Measurements from ENCODE around the gene TFDP2.
"Not testable (repeated sequence)": the region's sequence is repeated elsewhere in the genome, so short reads cannot be mapped to it uniquely, and the experiment has no call there.

TFDP2 gene

DNA sequence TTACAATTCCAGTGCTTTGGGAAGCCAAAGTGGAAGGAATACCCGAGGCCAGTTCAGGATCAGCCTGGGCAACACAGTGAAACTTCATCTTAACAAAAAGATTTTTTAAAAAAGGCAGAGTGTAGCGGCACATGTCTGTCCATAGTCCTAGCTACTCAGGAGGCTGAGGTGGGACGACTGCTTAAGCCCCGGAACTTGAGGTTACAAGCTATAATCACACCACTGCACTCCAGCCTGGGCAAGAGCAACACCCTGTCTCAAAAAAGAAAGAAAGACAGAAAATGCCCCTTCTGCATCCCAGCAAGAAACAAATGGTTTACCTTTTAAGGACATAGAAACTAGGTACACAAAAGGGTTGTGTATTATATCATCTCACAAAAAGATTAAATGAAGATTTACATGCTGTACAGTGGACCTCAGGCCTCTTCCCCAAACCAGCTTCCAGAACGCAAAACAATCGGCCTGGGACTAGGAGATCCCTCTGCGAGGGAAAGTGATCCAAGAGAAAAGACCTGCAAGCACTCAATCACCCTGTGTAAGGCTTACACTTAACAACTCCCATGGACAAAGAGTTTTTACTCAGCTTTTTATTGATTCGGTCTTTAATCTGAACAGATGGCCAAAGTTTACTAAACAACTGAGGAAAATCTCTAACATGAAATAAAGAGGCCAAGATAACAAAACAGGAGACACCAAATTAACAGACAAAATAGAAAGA, 21.2 kb downstream of the TFDP2 start:
- no peak for DNase-seq (ENCODE audit: low read depth, low spot score)

DNA sequence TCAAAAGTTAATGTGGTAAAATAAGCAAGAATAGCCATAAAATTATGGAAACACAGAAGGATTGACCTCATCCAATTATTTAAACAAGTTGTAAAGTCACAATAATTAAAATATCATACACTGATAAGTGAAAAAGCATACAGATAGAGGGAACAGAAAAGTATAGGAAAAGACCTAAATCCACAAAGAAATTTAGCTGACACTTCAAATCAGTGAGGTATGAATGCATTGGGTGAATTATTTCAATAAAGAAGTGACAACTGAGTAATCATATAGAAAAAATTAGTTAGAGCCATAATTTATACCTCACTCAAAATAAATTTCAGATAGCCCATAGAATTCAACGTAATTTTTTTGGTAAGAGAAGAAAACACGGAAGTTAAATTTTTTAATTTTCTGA, 25.1 kb downstream of the TFDP2 start:
- DNase-seq (ENCODE audit: low read depth, low spot score): no peak

DNA sequence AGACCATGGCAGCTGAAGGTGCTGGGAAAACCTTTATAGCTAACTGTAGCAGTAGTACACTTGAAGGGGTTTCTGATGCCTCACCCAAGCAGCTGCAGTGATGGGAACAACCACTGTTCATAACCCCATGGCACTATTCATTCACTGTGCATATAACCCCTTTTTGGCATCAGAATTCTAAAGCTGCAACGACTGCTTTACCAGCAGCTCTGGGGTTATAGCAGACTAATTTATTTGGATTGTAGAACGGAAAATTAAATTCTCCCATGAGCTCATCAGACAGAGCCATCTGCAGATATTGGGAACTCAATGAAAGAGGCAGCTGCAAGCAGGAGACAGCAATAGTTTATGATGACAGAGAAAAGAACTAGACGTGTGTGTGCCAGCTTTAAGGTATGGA, 28.6 kb downstream of the TFDP2 start:
- no peak for DNase-seq (ENCODE audit: low read depth, low spot score)

DNA sequence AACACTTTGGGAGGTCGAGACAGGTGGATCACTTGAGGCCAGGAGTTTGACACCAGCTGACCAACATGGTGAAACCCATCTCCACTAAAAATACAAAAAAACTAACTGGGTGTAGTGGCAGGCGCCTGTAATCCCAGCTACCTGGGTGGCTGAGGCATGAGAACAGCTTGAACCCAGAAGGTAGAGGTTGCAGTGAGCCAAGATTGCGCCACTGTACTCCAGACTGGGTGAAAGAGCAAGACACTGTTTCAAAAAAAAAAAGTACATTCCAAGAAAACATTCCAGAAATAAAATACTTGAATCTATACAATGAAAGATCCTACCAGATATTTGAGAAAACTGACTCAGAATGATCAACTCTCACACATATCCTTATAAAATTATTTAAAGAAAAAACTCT, 30.4 kb downstream of the TFDP2 start:
- DNase-seq (ENCODE audit: low read depth, low spot score): no peak

DNA sequence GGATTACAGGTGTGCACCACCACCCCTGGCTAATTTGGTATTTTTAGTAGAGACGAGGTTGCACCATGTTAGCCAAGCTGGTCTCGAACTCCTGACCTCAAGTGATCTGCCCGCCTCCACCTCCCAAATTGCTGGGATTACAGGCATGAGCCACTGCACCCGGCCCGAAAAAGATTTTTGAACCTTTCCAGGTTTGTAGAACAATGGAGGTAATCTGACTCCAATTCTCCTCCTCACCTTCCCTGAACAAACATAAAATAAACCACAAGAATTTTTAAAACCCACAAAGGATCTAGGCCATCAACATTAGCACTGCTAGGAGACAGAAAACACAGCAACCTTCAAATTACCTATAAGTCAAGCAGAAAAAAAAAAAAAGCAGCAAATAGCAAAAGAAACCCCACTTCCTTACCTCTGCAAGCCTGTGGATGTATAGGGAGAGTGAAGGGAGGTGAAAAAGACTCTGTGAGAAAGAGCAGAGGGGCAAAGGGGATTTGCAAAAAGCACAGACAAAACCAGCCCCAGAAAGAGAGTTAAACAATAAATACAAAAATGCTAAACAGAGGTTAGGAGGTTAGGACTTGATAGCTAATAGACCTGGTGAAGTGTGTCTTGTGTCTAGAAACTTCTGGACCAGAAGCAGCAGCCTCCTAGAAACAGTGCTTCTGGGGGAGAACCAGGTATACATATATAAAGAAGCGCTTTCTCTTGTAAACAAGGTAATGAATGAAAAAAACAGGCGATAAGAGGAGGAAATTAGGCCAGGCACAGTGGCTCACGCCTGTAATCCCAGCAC, 32.1 kb downstream of the TFDP2 start:
- DNase-seq (ENCODE audit: low read depth, low spot score): no peak

DNA sequence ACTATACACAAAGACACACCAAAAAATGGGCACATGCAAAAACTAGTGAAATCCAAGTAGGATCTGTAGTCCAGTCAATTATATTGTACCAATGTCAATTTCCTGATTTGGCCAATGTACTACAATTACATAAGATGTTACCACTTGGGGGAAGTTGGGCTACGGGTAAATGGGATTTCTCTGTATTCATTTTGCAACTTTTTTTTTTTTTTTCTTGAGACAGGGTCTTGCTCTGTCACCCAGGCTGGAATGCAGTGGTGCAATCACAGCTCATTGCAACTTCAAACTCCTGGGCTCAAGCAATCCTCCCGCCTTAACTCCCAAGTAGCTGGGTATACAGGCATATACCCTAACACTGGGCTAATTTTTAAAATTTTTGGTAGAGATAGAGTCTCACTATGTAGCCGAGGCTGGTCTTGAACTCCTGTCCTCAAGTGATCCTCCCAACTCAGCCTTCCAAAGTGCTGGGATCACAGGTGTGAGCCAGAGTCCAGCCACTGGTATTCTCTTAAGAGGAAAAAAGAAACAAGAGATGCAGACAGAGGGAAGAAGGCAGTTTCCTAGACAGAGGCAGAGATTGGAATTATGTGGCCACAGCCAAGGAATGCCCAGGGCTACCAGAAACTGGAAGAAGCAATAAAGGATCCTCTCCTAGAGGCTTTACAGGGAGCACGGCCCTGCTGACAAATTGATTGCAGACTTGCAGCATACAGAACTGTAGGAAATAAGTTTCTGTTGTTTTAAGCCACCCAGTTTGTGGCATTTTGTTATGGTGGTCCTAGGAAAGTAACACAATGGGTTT, 33.3 kb downstream of the TFDP2 start:
- DNase-seq (ENCODE audit: low read depth, low spot score): no peak

DNA sequence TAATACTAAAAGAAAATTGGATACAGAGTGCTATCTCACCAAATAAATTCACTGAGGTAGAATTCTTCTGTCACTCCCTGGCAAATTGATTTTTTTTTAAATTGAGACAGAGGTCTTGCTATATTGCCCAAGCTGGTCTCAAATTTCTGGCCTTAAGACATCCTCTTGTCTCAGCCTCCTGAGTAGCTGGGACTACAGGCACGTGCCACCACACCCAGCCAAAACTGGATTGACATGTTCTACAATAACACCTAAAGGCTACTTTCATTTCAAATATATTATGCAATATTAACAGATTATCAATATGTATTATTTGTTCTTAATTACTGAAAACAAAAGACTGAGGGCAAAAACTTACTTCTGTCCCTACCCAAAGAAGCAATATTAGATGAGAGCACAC, 36.7 kb downstream of the TFDP2 start:
- DNase-seq (ENCODE audit: low read depth, low spot score): no peak

DNA sequence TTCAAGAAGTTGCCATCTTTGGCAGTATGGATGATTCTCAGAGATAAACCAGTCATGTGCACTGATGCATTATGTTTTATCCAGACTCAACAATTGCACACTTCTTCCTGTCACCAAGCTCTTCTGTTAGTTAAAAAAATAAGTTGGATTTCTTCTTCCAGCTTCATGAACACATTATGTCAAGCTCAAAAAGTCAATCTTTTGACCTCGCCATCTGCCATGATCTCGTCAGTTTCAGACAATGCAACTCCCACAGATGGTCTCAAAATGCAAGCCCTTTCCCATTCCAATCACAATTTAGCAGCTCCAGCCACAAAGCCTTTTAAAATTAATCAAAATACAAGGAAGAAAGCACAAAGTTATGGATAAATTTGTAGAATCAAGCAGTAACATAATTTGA, 42.8 kb downstream of the TFDP2 start:
- no peak for DNase-seq (ENCODE audit: low read depth, low spot score)

DNA sequence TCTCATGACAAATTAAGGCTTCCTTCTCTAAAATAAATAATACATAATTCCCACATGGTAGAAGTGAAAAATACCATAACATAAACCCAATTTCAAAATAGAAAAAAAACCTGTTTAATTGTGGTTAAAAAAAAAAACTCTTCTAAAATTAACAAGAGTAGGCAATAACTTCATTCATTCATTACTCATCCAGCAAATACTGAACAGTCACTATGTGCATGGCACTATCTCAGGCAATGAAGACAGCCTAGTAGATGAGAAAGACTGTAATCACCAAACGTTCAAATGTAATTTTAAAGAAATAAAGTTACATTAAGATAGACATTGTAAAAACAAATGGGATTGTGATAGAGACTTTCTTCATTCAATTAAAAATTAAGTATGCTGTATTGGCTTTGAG, 43.4 kb downstream of the TFDP2 start:
- DNase-seq (ENCODE audit: low read depth, low spot score): no peak

DNA sequence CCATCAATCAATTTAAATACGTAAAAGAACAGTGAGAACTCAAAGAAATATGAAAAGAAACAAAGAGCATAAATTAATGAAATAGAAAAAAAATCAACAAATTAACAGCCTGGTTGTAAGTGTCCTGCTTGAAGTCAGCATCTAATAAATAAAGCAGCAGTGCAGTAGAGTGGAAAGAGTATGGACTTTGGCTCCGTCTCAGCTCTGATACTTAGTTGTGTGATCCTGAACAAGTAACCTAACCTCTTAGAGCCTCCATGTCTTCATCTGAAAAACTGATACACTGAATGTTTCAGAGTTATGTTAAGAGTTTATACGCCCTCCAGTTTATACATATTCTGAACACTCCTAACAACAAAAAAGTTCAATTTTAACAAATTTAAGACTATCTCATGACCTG, 44.6 kb downstream of the TFDP2 start:
- DNase-seq (ENCODE audit: low read depth, low spot score): no peak

DNA sequence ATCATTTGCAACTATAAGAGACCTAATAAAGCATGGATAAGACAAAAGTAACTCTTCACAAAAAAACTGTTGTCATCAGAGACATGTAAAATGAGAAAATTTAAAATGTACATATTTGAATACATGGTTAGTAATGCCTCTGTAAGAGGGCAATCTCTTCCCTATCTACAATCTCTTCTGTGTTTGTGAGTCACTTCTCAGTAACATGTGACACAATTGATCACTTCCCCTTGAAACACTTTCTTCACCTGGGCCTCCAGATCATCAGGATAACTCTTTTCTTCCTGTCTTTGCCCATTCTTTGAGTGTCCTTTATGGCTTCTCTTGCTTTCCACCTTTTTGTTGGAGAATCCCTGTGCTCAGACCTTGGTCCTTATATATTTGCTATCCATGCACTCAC, 50.4 kb downstream of the TFDP2 start:
- no peak for DNase-seq (ENCODE audit: low read depth, low spot score)

DNA sequence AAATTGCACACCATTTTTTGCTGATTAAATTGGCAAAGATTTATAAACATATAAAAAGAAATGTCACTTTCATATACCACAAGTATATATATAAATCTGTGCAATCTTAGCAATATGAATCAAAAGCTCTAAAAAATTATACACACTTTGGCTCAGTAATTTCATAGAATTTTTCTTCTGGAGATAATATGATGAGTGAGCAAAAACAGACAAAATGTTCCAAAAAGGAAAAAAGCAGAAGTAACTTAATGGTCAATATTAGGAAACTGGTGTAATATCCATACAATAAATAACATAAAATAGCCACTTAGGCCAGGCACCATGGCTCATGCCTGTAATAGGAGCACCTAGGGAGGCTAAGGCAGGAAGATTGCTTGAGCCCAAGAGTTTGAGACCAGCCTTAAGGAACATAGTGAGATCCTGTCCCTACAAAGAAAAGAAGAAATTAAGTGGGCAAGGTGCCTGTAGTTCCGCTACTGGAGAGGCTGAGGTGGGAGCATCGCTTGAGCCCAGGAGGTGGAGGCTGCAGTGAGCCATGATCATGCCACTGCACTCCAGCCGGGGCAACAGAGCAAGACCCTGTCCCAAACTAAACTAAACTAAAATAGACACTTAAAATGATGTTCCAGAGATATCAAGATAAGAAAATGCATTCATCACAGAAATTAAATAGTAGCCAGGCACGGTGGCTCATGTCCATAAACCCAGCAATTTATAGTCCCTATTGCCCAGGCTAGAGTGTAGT, 52.1 kb downstream of the TFDP2 start:
- no peak for DNase-seq (ENCODE audit: low read depth, low spot score)

DNA sequence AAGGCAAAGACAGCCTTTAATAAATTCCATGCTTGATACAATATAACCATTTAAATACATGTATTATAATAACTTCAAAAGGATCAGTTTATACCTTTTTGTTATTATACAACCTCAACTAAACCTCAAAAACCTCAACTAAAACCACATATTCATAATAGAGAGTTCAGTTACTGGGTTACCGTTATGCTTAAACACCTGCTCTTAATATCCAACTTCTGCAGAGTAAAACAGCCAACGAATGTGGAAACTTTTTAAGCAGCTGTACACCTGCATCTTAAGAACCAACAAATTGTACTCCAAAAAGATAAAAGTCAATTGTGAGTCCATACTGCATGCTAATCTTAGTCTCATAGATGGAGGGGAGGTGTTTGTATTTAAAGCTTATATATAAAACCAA, 53.5 kb downstream of the TFDP2 start:
- no peak for DNase-seq (ENCODE audit: low read depth, low spot score)

DNA sequence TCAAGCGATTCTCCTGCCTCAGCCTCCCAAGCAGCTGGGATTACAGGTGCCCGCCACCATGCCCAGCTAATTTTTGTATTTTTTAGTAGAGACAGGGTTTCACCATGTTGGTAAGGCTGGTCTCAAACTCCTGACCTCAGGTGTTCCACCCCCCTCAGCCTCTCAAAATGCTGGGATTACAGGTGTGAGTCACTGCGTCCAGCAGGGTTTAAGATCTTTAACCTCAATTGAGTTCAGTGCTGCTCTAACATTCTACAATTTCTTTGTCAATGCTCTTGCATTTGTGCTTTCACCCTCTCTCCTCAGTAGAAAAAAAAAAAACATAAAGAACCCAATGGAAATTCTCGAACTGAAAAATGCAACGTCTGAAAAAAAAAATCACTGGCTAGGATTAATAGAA, 60.4 kb downstream of the TFDP2 start:
- DNase-seq (ENCODE audit: low read depth, low spot score): not testable (repeated sequence)

DNA sequence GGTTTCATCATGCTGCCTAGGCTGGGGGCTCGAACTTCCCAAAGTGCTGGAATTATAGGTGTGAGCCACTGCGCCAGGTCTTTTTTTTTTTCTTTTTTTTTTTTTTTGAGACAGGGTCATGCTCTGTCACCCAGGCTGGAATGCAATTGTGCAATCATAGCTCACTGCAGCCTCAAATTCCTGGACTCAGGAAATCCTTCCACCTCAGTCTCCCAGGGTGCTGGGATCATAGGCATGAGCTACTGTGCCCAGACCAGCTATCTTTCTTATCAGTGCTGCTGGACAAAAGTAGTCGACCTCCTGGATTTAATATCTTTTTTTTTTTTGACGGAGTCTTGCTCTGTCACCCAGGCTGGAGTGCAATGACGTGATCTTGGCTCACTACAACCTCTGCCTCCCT, 60.8 kb downstream of the TFDP2 start:
- no peak for DNase-seq (ENCODE audit: low read depth, low spot score)

DNA sequence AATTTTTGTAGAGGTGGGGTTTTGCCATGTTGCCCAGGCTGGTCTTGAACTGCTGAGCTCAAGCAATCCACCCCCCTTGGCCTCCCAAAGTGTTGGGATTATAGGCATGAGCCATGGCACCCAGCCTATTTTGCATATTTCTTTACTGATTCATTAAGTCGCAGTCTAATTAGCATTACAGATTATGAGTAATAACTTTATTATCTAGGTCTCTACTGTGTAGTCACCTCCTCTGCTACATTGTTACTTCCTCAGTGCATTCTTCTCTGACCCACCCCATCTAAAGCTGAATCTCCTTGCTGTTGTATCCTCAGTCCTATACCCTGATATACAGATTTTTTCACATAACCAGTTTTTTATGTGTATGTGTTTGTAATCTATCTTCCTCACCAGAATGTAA, 61.7 kb downstream of the TFDP2 start:
- no peak for DNase-seq (ENCODE audit: low read depth, low spot score)

DNA sequence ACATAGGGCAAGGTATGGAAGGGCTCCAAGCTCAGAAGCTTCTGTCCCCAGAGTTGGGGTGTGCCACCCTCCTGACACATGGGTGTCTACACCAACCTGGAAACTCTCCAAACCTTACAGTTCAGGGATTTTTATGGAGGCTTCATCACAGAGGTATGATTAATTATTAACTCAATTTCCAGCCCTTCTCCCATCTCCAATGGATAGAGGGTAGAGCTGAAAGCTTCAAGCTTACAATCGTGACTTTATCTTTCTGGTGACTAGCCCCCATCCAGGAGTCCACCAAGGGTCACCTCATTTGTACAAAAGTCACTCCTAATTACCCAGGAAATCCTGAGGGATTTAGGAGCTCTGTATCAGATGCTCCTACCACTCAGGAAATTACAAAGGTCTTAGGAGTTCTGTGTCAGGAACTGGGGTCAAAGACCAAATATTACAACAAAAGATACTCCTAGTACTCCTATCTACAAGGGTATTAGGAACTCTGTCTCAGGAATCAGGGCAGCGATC, 62.7 kb downstream of the TFDP2 start:
- DNase-seq (ENCODE audit: low read depth, low spot score): no peak

DNA sequence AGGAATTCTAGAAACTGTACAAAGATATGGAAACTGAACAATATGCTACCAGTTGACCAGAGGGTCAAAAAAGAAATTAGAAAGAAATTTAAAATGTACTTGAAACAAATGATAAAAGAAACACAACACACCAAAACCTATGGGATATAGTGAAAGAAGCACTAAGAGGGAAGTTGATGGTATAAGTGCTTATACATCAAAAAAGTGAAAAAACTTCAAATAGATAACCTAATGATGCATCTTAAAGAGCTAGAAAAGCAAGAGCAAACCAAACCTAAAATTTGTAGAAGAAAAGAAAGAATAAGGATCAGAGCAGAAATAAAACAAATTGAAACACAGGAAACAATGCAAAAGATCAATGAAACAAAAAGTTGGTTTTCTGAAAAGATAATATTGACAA, 68.2 kb downstream of the TFDP2 start:
- no peak for DNase-seq (ENCODE audit: low read depth, low spot score)

DNA sequence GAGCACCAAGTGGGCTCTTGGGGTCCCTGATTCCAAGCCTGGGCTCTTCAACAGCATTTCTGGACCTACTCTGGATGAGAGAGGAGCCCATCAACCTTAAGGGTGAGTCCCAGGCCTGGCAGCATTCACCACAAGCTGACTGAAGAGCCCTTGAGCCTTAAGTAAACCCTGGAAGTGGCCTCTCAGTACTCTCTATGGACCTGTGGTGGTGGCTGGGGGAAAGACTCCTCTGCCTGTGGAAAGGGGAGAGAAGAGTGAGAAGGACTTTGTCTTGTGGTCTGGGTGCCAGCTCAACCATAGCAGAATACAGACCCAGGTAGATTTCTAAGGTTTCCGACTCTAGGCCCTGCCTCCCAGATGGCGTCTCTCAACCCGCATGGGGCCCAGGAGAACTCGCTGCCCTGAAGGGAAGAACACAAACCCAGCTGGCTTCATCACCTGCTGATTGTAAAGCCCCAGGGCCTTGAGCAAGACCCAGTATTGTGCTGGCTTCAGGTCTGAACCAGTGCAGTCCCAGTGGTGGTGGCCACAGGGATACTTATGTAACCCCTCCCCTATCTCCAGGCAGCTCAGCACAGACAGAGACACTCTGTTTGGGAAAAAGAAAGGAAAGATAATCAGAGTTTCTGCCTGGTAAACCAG, 71.4 kb downstream of the TFDP2 start:
- no peak for DNase-seq (ENCODE audit: low read depth, low spot score)

DNA sequence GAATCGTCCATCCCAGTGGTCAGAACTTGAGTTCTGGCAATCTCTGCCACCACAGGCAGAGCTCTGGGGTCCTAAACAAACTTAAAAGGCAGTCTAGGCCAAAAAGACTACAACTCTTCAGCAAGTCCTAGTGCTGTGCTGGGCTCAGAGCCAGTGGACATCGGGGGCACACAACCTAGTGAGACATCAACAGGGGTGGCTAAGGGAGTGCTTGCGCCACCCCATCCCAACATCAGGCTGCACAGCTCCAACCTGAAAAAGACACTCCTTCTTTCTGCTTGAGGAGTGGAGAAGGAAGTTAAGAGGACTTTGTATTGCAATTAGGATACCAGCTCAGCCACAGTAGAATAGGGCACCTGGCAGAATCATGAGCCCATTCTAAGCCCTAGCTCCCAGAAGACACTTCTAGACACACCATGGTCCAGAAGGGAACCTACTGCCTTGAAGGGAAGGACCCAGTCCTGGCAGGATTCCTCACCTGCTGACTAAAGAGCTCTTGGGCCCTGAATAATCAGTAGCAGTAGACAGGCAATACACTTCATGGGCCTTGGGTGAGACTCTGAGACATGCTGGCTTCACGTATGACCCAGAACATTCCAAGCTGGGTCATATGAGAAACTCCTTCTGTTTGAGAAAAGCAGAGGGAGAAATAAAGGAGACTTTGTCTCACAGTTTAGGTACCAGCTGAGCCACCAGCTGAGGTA, 72.0 kb downstream of the TFDP2 start:
- no peak for DNase-seq (ENCODE audit: low read depth, low spot score)

DNA sequence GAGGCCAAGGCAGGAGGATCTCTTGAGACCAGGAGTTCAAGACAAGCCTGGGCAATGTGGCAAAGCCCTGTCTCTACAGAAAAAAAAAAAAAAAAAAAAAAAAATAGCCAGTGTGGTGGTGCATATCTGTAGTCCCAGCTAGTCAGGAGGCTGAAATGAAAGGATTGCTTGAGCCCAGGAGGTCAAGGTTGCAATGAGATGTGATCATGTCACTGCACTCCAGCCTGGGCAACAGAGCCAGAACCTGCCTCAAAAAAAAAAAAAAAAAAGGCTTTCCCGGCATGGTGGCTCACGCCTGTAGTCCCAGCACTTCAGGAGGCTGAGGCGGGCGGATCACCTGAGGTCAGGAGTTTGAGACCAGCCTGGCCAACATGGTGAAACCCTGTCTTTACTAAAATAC, 73.7 kb downstream of the TFDP2 start:
- not testable (repeated sequence) for DNase-seq (ENCODE audit: low read depth, low spot score)
